ENCODE data around the gene FIGN. TPM values are rescaled to one million over a fixed set of nuclear protein-coding genes. Genes with fewer than 3 reads are reported as not detected.

Gene FIGN
- total and polyA plus RNA-seq, 4 donors: 1.1 to 7.8 (median 5.1) TPM

GRCh38 chr2:163734881-163735684 lies 725 bp downstream of the FIGN start (continued):
- no peak for TF ChIP-seq EGR1 (IDR thresholded peaks at IDR 0.05; ENCODE audit: low read depth in 2 of 2)
- peak in 1 of 2 donors; percentile 10 for TF ChIP-seq RAD21 (IDR thresholded peaks at IDR 0.05)

- Histone ChIP-seq H3K9ac (ENCODE audit: low read depth in 1 of 2, low read length in 2 of 2) (peak overlapping the region; percentile 43 to 85), H3K4me1 (ENCODE audit: control insufficient read depth in 4 of 4, insufficient read depth in 4 of 4, low read length in 3 of 4) (peaks cover 0 to 21% (median 10%) of the 10 kb centered on the region in 4 donors), H3K36me3 (ENCODE audit: control insufficient read depth in 4 of 4, insufficient read depth in 3 of 4, low read depth in 1 of 4, low read length in 3 of 4) (no peaks in the 10 kb centered on the region), H3K27me3 (ENCODE audit: control insufficient read depth in 4 of 4, insufficient read depth in 4 of 4, low read length in 3 of 4) (no peaks in the 10 kb centered on the region), H3K9me3 (ENCODE audit: control insufficient read depth in 4 of 4, low read length in 3 of 4) (no peaks in the 10 kb centered on the region), H3K27ac (ENCODE audit: low read depth in 1 of 2, low read length in 2 of 2) (peak overlapping the region; percentile 55 to 85), H3K4me3 (ENCODE audit: low read depth in 1 of 3, low read length in 3 of 3) (peak overlapping the region; percentile 75 to 96 (median 94))
- no peak for DNase-seq (ENCODE audit: low spot score)
- 19% methylated on average over 2 of the region's 2 CpGs for WGBS
- TF ChIP-seq CTCF (IDR thresholded peaks at IDR 0.05; ENCODE audit: low read depth, low read length, missing input control) (no peak), HNF4G (IDR thresholded peaks at IDR 0.05) (no peak), FOXA2 (IDR thresholded peaks at IDR 0.05) (no peak)
Measured at GRCh38 chr2:163734401-163734800, 1.4 kb downstream of the FIGN start.

GRCh38 chr2:163733956-163734355 lies 1.9 kb downstream of the FIGN start:
- H3K36me3 ChIP-seq (ENCODE audit: control insufficient read depth in 4 of 4, insufficient read depth in 3 of 4, low read depth in 1 of 4, low read length in 3 of 4): no peaks in the 10 kb centered on the region
- TF ChIP-seq HNF4A (conservative IDR thresholded peaks at IDR 0.05): no peak
- no peak for TF ChIP-seq FOXA1 (IDR thresholded peaks at IDR 0.05)
- no peak for TF ChIP-seq JUND (IDR thresholded peaks at IDR 0.05)
- TF ChIP-seq RAD21 (IDR thresholded peaks at IDR 0.05): no peak
- no peak for TF ChIP-seq REST (IDR thresholded peaks at IDR 0.05)
- no peak for TF ChIP-seq ATF3 (IDR thresholded peaks at IDR 0.05)
- no peak for TF ChIP-seq HNF4G (IDR thresholded peaks at IDR 0.05)
- no peak for TF ChIP-seq SP1 (IDR thresholded peaks at IDR 0.05)
- no peak for TF ChIP-seq GABPA (IDR thresholded peaks at IDR 0.05 in 1 of 2, conservative IDR thresholded peaks at IDR 0.05 in 1 of 2)
- no peak for TF ChIP-seq YY1 (IDR thresholded peaks at IDR 0.05)
- TF ChIP-seq FOXA2 (IDR thresholded peaks at IDR 0.05): no peak
- TF ChIP-seq EGR1 (IDR thresholded peaks at IDR 0.05; ENCODE audit: low read depth in 2 of 2): no peak
- no peak for TF ChIP-seq ZBTB33 (IDR thresholded peaks at IDR 0.05)
- TF ChIP-seq NR2F2 (IDR thresholded peaks at IDR 0.05): no peak
- TF ChIP-seq RXRA (IDR thresholded peaks at IDR 0.05): no peak
- no peak for TF ChIP-seq MAX (IDR thresholded peaks at IDR 0.05)
- TF ChIP-seq TAF1 (conservative IDR thresholded peaks at IDR 0.05): no peak
- TF ChIP-seq CTCF (IDR thresholded peaks at IDR 0.05; ENCODE audit: low read depth, low read length, missing input control): no peak
- H3K27me3 ChIP-seq (ENCODE audit: control insufficient read depth in 4 of 4, insufficient read depth in 4 of 4, low read length in 3 of 4): no peaks in the 10 kb centered on the region
- 33% methylated on average over 5 of the region's 5 CpGs for WGBS
- H3K4me1 ChIP-seq (ENCODE audit: control insufficient read depth in 4 of 4, insufficient read depth in 4 of 4, low read length in 3 of 4): peaks cover 0 to 21% (median 10%) of the 10 kb centered on the region in 4 donors
- H3K9me3 ChIP-seq (ENCODE audit: control insufficient read depth in 4 of 4, low read length in 3 of 4): no peaks in the 10 kb centered on the region
- peak overlapping the region; percentile 56 to 94 (median 75) for H3K4me3 ChIP-seq (ENCODE audit: low read depth in 1 of 3, low read length in 3 of 3)
- DNase-seq (ENCODE audit: low spot score): no peak
- H3K27ac ChIP-seq (ENCODE audit: low read depth in 1 of 2, low read length in 2 of 2): peak overlapping the region; percentile 55 to 61
- peak overlapping the region; percentile 43 to 85 for H3K9ac ChIP-seq (ENCODE audit: low read depth in 1 of 2, low read length in 2 of 2)

Measured in liver (tissue), 9 donors.